RWPE2 (cell line): ENCODE data around the gene CYP4F22.

Experiments used
- ATAC-seq: fragments of 200-7000 bp; cut with Tn5 transposase; 3 replicates; pipeline ENCODE4 v1.9.1; 2021; ENCODE audit warnings: low read depth
- DNase-seq: peaks from one replicate; pipeline ENCODE4 v3.0.0-alpha.2; 2020; ENCODE audit warnings: low spot score
- H3K27ac ChIP-seq: fragments of 450-650 bp; 2 replicates; pipeline ENCODE4 v1.5.1; 2017; ENCODE audit warnings: mild to moderate bottlenecking; ENCODE audit not compliant: poor library complexity, severe bottlenecking
- H3K27me3 ChIP-seq: fragments of 250-450 bp; sonication (Bioruptor Pico); 2 replicates; pipeline ENCODE4 v1.5.1; 2021; ENCODE audit warnings: mild to moderate bottlenecking, moderate library complexity; ENCODE audit not compliant: insufficient read depth, poor library complexity, severe bottlenecking
- H3K36me3 ChIP-seq: fragments of 250-450 bp; sonication (Bioruptor Pico); 2 replicates; pipeline ENCODE4 v1.5.1; 2020; ENCODE audit warnings: low read depth, mild to moderate bottlenecking, moderate library complexity
- H3K4me1 ChIP-seq: fragments of 250-450 bp; sonication (Bioruptor Pico); 2 replicates; pipeline ENCODE4 v1.5.1; 2021; ENCODE audit warnings: mild to moderate bottlenecking, moderate library complexity; ENCODE audit not compliant: insufficient read depth, poor library complexity, severe bottlenecking
- H3K4me3 ChIP-seq: fragments of 250-450 bp; sonication (Bioruptor Pico); 2 replicates; pipeline ENCODE4 v1.5.1; 2021; ENCODE audit warnings: mild to moderate bottlenecking, moderate library complexity; ENCODE audit not compliant: severe bottlenecking
- H3K9me3 ChIP-seq: fragments of 250-450 bp; sonication (Bioruptor Pico); 2 replicates; pipeline ENCODE4 v1.5.1; 2021; ENCODE audit warnings: mild to moderate bottlenecking, moderate library complexity; ENCODE audit not compliant: severe bottlenecking
- CTCF ChIP-seq: fragments of 450-650 bp; IDR thresholded peaks from one replicate; pipeline ENCODE4 v1.5.1; 2017; ENCODE audit warnings: mild to moderate bottlenecking, moderate library complexity; ENCODE audit not compliant: poor library complexity, severe bottlenecking

CYP4F22 gene

GRCh38 chr19:15557223-15557622, 48.9 kb downstream of the CYP4F22 start:
- Histone ChIP-seq H3K9me3 (no peaks in the 10 kb centered on the region), H3K27me3 (no peaks in the 10 kb centered on the region), H3K27ac (no peak overlapping the region), H3K36me3 (no peaks in the 10 kb centered on the region), H3K4me1 (no peaks in the 10 kb centered on the region), H3K4me3 (no peak overlapping the region)
- ATAC-seq: no peak
- TF ChIP-seq CTCF: no peak
- no peak for DNase-seq

GRCh38 chr19:15562145-15562544, 53.8 kb downstream of the CYP4F22 start:
- H3K27me3 ChIP-seq: no peaks in the 10 kb centered on the region
- no peaks in the 10 kb centered on the region for H3K36me3 ChIP-seq
- H3K9me3 ChIP-seq: no peaks in the 10 kb centered on the region
- no peaks in the 10 kb centered on the region for H3K4me1 ChIP-seq
- no peak for ATAC-seq
- no peak overlapping the region for H3K4me3 ChIP-seq
- H3K27ac ChIP-seq: no peak overlapping the region
- no peak for TF ChIP-seq CTCF
- no peak for DNase-seq

DNA sequence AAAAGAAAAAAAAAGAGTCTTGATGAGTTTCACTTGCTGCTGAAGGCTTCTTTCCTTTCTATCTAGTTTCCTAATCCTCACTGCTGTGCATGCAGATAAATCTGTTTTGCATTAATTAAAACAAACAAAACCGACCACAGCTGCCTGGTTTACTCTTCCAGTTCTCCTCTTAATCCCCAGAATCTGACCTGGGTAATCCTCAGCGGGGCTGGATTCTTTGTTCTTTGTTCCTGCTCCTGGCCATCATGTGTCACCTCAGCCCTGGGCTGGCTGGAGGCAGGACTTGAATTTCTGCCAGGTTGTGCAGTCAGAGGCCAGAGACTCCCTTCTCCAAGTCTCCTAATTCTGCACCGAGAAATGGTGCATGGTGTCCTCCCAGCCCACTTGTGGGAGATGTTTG, 54.5 kb downstream of the CYP4F22 start:
- H3K27ac ChIP-seq: no peak overlapping the region
- DNase-seq: no peak
- no peaks in the 10 kb centered on the region for H3K27me3 ChIP-seq
- H3K4me3 ChIP-seq: no peak overlapping the region
- H3K4me1 ChIP-seq: no peaks in the 10 kb centered on the region
- H3K9me3 ChIP-seq: no peaks in the 10 kb centered on the region
- no peak for TF ChIP-seq CTCF
- ATAC-seq: no peak
- H3K36me3 ChIP-seq: no peaks in the 10 kb centered on the region

- Histone ChIP-seq H3K36me3 (no peaks in the 10 kb centered on the region), H3K27ac (no peak overlapping the region), H3K4me3 (no peak overlapping the region), H3K4me1 (no peaks in the 10 kb centered on the region), H3K9me3 (no peaks in the 10 kb centered on the region), H3K27me3 (no peaks in the 10 kb centered on the region)
- TF ChIP-seq CTCF: no peak
- DNase-seq (no peak), ATAC-seq (peak; percentile 66)
Observed at GRCh38 chr19:15563325-15563794, 55.0 kb downstream of the CYP4F22 start.

DNA sequence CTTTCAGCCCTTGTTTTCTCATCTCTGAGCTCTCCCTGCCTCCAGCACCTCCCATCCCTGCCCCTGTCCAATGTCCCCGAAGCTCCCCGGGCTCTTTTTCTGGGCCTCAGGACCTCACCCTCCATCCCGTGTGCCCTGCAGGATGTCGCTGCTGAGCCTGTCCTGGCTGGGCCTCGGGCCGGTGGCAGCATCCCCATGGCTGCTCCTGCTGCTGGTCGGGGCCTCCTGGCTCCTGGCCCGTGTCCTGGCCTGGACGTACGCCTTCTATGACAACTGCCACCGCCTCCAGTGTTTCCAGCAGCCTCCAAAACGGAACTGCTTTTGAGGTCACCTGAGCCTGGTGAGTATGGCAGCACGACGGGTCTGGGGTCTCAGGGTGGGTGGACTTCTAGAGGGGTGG, 55.6 kb downstream of the CYP4F22 start:
- H3K27ac ChIP-seq: no peak overlapping the region
- H3K4me1 ChIP-seq: no peaks in the 10 kb centered on the region
- no peak for DNase-seq
- no peaks in the 10 kb centered on the region for H3K9me3 ChIP-seq
- H3K4me3 ChIP-seq: no peak overlapping the region
- ATAC-seq: no peak
- no peaks in the 10 kb centered on the region for H3K27me3 ChIP-seq
- no peaks in the 10 kb centered on the region for H3K36me3 ChIP-seq
- TF ChIP-seq CTCF: no peak
